WTC11 (cell line): Measurements from ENCODE around the gene RANBP3.

Experiments
- ATF3 ChIP-seq: sonication (generic); formaldehyde crosslinking; conservative IDR thresholded peaks from 2 replicates; pipeline ENCODE4 v1.8.1; 2022; ENCODE audit warnings: mild to moderate bottlenecking, missing genetic modification reagents
- ELF4 ChIP-seq: sonication (generic); formaldehyde crosslinking; IDR thresholded peaks from 2 replicates; pipeline ENCODE4 v1.8.1; 2022; ENCODE audit warnings: low read depth, mild to moderate bottlenecking, moderate library complexity, missing genetic modification reagents
- HMGXB4 ChIP-seq: sonication (generic); formaldehyde crosslinking; IDR thresholded peaks from 2 replicates; pipeline ENCODE4 v1.8.1; 2023; ENCODE audit warnings: mild to moderate bottlenecking, moderate library complexity, missing genetic modification reagents
- NFYB ChIP-seq: sonication (generic); formaldehyde crosslinking; conservative IDR thresholded peaks from 2 replicates; pipeline ENCODE4 v1.8.0; 2022; ENCODE audit warnings: low read depth, missing genetic modification reagents
- NR2C2 ChIP-seq: sonication (generic); formaldehyde crosslinking; IDR thresholded peaks from 2 replicates; pipeline ENCODE4 v1.8.0; 2022; ENCODE audit warnings: mild to moderate bottlenecking, missing genetic modification reagents
- ZNF423 ChIP-seq: fragments of 250-450 bp; sonication (Bioruptor Pico); IDR thresholded peaks from 2 replicates; pipeline ENCODE4 v2.1.2; 2022; ENCODE audit warnings: mild to moderate bottlenecking, moderate library complexity
- TF ChIP-seq, protein P1 (sequence below): fragments of 200-600 bp; IDR thresholded peaks from 2 replicates; pipeline ENCODE4 v1.8.0; 2022; ENCODE audit warnings: antibody characterized with exemption

GRCh38 chr19:5933391-5934068, 44.4 kb downstream of the RANBP3 start:
- TF ChIP-seq, protein P1, sequence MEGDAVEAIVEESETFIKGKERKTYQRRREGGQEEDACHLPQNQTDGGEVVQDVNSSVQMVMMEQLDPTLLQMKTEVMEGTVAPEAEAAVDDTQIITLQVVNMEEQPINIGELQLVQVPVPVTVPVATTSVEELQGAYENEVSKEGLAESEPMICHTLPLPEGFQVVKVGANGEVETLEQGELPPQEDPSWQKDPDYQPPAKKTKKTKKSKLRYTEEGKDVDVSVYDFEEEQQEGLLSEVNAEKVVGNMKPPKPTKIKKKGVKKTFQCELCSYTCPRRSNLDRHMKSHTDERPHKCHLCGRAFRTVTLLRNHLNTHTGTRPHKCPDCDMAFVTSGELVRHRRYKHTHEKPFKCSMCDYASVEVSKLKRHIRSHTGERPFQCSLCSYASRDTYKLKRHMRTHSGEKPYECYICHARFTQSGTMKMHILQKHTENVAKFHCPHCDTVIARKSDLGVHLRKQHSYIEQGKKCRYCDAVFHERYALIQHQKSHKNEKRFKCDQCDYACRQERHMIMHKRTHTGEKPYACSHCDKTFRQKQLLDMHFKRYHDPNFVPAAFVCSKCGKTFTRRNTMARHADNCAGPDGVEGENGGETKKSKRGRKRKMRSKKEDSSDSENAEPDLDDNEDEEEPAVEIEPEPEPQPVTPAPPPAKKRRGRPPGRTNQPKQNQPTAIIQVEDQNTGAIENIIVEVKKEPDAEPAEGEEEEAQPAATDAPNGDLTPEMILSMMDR: no peak
- TF ChIP-seq HMGXB4 (CRISPR knock-in tag): no peak
- TF ChIP-seq ELF4 (CRISPR knock-in tag): no peak
- no peak for TF ChIP-seq ZNF423 (CRISPR knock-in tag)
- no peak for TF ChIP-seq NR2C2 (CRISPR knock-in tag)
- no peak for TF ChIP-seq NFYB
- TF ChIP-seq ATF3: no peak
